ENCODE measurements around the gene HAUS3. TPM values are rescaled to one million over a fixed set of nuclear protein-coding genes. Genes with fewer than 3 reads are reported as not detected.

The HAUS3 gene
- total RNA-seq, 1 experiment from 2014 or later, result 18.0 TPM

- DNase-seq, result no peak
- no peaks in the 10 kb centered on the region for H4K20me1 ChIP-seq (ENCODE audit: control insufficient read depth, insufficient read depth, insufficient read length)
- no peak overlapping the region for H2AFZ ChIP-seq (ENCODE audit: low read length)
- H3K79me2 ChIP-seq (ENCODE audit: insufficient read depth, low read length), result no peaks in the 10 kb centered on the region
- H2BK5ac ChIP-seq (ENCODE audit: insufficient read length, low read length), result no peak overlapping the region
- no peak for TF ChIP-seq CTCF (conservative IDR thresholded peaks at IDR 0.05)
- H4K91ac ChIP-seq (ENCODE audit: insufficient read length, low read depth, low read length), result no peak overlapping the region
- H3K27me3 ChIP-seq (ENCODE audit: insufficient read depth, low read length), result no peaks in the 10 kb centered on the region
- no peak overlapping the region for H3K23ac ChIP-seq (ENCODE audit: insufficient read length, low read depth, low read length)
- H3K4me1 Mint-ChIP-seq, result peaks cover 2% of the 10 kb centered on the region in 2 experiments; a peak in 2 of 4 replicates
- H2BK15ac ChIP-seq (ENCODE audit: low read depth, low read length), result no peak overlapping the region
- H4K8ac ChIP-seq (replicated peaks; ENCODE audit: insufficient read length, low read depth, low read length), result no peak overlapping the region
- no peaks in the 10 kb centered on the region for H3K79me1 ChIP-seq (ENCODE audit: insufficient read depth, low read depth, low read length, poor library complexity, severe bottlenecking)
- no peak overlapping the region for H2BK120ac ChIP-seq (ENCODE audit: low read depth, low read length, poor library complexity, severe bottlenecking)
- H2BK12ac ChIP-seq (ENCODE audit: insufficient read length, low read depth, low read length), result no peak overlapping the region
- H3T11ph ChIP-seq (ENCODE audit: low read length), result no peak overlapping the region
- H3K9ac ChIP-seq (ENCODE audit: extremely low read depth, insufficient read length, low read length), result no peak overlapping the region
- no peak overlapping the region for H3K14ac ChIP-seq (ENCODE audit: insufficient read depth, low read length)
- no peak overlapping the region for H3K56ac ChIP-seq (ENCODE audit: insufficient read length, low read depth, low read length)
- H3K23me2 ChIP-seq (ENCODE audit: insufficient read length, low read depth, low read length, poor library complexity, severe bottlenecking), result no peaks in the 10 kb centered on the region
- no peak overlapping the region for H3K4ac ChIP-seq (ENCODE audit: low read depth, low read length)
- H3K9me3 ChIP-seq (ENCODE audit: control insufficient read depth, low read depth, low read length), result no peaks in the 10 kb centered on the region
- no peak overlapping the region for H2BK20ac ChIP-seq (ENCODE audit: low read depth, low read length, poor library complexity, severe bottlenecking)
- no peak overlapping the region for H3K4me2 ChIP-seq (ENCODE audit: insufficient read depth, insufficient read length, low read length)
- no peaks in the 10 kb centered on the region for H3K9me3 Mint-ChIP-seq
- no CpG with 5 or more reads among the region's 21 CpGs for WGBS (ENCODE audit: extremely low coverage, insufficient read length, low lambda C conversion rate)
- no peaks in the 10 kb centered on the region for H3K36me3 Mint-ChIP-seq (ENCODE audit: insufficient read depth in 1 of 3, low read depth in 3 of 3)
- H3K4me3 Mint-ChIP-seq, result no peak overlapping the region
- no peak overlapping the region for H2AK5ac ChIP-seq (ENCODE audit: insufficient read length, low read length)
- peaks cover 2% of the 10 kb centered on the region; the same call in 1 of the 2 replicates for H3K27me3 Mint-ChIP-seq (ENCODE audit: low read depth)
- H3K27ac ChIP-seq (ENCODE audit: insufficient read length, low read depth, low read length), result no peak overlapping the region
- peak overlapping the region in 1 of 3 experiments; percentile 30; a peak in 1 of 7 replicates for H3K27ac Mint-ChIP-seq
- H4K5ac ChIP-seq (ENCODE audit: insufficient read length, low read depth, low read length), result no peak overlapping the region
- H3K4me1 ChIP-seq (ENCODE audit: insufficient read depth, low read length), result no peaks in the 10 kb centered on the region
- H3K18ac ChIP-seq (ENCODE audit: insufficient read length, low read depth, low read length), result no peak overlapping the region
Observed at GRCh38 chr4:2274320-2275043, 32.6 kb upstream of the HAUS3 start.
